ENCODE measurements around the gene PLS3.

DNA sequence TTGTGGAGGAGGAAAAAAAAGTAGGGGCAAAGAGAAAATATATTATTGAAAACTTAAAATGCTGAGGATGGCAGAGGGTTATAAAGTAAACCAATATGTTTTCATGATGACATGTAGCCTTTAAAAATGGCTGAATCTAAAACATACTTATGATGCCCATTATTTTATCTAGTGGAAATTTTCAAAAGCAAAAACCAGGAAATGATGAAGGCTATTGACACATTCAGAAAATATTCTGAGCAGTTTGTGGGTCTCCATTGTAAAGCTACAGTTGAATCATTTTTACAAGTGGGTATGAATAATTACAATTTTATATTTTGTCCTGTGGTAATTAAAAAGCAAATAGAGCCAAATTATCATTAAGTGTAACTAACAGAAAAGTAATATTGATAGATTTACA, 10.7 kb downstream of the PLS3 start:
- TF ChIP-seq CEBPB (IDR thresholded peaks at IDR 0.05) = no peak
- no peak for TF ChIP-seq NFIC (IDR thresholded peaks at IDR 0.05)
- TF ChIP-seq, protein P1, sequence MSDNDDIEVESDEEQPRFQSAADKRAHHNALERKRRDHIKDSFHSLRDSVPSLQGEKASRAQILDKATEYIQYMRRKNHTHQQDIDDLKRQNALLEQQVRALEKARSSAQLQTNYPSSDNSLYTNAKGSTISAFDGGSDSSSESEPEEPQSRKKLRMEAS (IDR thresholded peaks at IDR 0.05) = no peak
